Small intestine (tissue), 7 donors: ENCODE measurements around the gene TAF8. TPM values are rescaled to one million over a fixed set of nuclear protein-coding genes. Genes with fewer than 3 reads are reported as not detected.
A peak's percentile ranks its signal among the peaks of the same experiment; 100 is the strongest.

ENCODE experiments used
- DNase-seq, 2 donors: peaks; one replicate each; pipeline versions ENCODE4 v3.0.0 to v3.0.0-alpha.2; 2013
- FAIRE-seq: peaks from 2 replicates; lab custom pipeline; 2012; peaks lifted over from hg19 to GRCh38; lab: Jason Lieb, UNC
- H3K27ac ChIP-seq, 3 donors: one replicate each; pipeline ENCODE4 v1.5.1; 2013; ENCODE audit warnings: low read length in 2 of 3, mild to moderate bottlenecking in 2 of 3, control low read depth in 1 of 3, inconsistent platforms in 1 of 3, low read depth in 1 of 3, moderate library complexity in 1 of 3
- H3K27me3 ChIP-seq, 3 donors: one replicate each; pipeline ENCODE4 v1.6.1; 2013; ENCODE audit warnings: low read length in 3 of 3, inconsistent platforms in 1 of 3; ENCODE audit not compliant: control insufficient read depth in 3 of 3, insufficient read depth in 3 of 3
- H3K36me3 ChIP-seq, 3 donors: one replicate each; pipeline ENCODE4 v1.6.1; 2013; ENCODE audit warnings: low read length in 3 of 3, inconsistent platforms in 1 of 3, low read depth in 1 of 3, mild to moderate bottlenecking in 1 of 3, moderate library complexity in 1 of 3; ENCODE audit not compliant: control insufficient read depth in 3 of 3, insufficient read depth in 2 of 3
- H3K4me1 ChIP-seq, 3 donors: one replicate each; pipeline ENCODE4 v1.6.1; 2013; ENCODE audit warnings: low read length in 2 of 3, inconsistent platforms in 1 of 3, low read depth in 1 of 3, mild to moderate bottlenecking in 1 of 3, moderate library complexity in 1 of 3; ENCODE audit not compliant: control insufficient read depth in 3 of 3, insufficient read depth in 2 of 3
- H3K4me3 ChIP-seq, 3 donors: one replicate each; pipeline ENCODE4 v1.5.1; 2013; ENCODE audit warnings: low read length in 3 of 3, control low read depth in 1 of 3, inconsistent platforms in 1 of 3, low read depth in 1 of 3, mild to moderate bottlenecking in 1 of 3, moderate library complexity in 1 of 3
- H3K9me3 ChIP-seq, 2 donors: one replicate each; pipeline ENCODE4 v1.6.1; 2013; ENCODE audit warnings: low read depth in 1 of 2, low read length in 1 of 2; ENCODE audit not compliant: control insufficient read depth in 2 of 2, insufficient read depth in 1 of 2
- WGBS, 3 donors: extraction: QIAGEN DNeasy Blood & Tissue Kit; methylation state at CpG; one replicate each; pipeline ENCODE4 v1.1.7; 2013; 5-methylcytosine and 5-hydroxymethylcytosine counted together
- polyA plus RNA-seq, 4 donors: library from polyadenylated mRNA; stranded (reverse) in 3 of 4; unstranded in 1 of 4; fragments of 200-250 nt in 3 of 4; fragments of 120-200 nt in 1 of 4; gene quantifications; one replicate each; pipeline versions ENCODE4 v1.2.1 to v1.2.3, GENCODE V29; 2013
- donor health status: healthy with polysubstance abuse.
- donor health status: control.
- donor health status: control.
- donor health status: Bipolar disorder and iron deficiency.
- donor health status: healthy.

Gene TAF8
- polyA plus RNA-seq, 4 donors: 6.7 to 33.6 (median 10.8) TPM

DNA sequence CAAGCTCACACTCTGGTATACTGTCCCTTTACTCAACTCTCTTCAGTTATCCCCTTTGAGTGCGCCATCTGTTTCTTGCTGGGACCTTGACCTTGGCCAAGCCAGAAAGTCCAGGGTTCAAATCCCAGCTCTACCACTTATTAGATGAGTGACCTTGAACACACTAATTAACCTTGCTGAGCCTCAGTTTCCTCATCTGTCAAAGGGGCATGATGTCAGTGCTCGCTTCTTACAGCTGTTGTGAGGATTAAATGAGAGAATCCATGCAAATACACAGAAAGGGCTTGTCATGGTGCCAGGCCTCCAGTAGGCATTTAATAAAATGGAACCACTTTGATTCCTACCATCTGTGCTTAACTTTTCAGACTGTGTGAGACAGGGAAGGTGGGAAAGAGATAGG is 57.7 kb downstream of the TAF8 start:
- H3K27ac ChIP-seq: peak overlapping the region in 1 of 3 donors; percentile 63
- 94 to 98% (median 98%) methylated on average over 2 of the region's 2 CpGs for WGBS, 3 donors
- no peak overlapping the region for H3K4me3 ChIP-seq
- H3K4me1 ChIP-seq: peaks cover 0 to 66% (median under 1%) of the 10 kb centered on the region in 3 donors
- DNase-seq: no peak
- peaks cover 0 to 73% (median 9%) of the 10 kb centered on the region in 3 donors for H3K36me3 ChIP-seq
- no peak for FAIRE-seq
- H3K27me3 ChIP-seq: no peaks in the 10 kb centered on the region
- no peaks in the 10 kb centered on the region for H3K9me3 ChIP-seq

DNA sequence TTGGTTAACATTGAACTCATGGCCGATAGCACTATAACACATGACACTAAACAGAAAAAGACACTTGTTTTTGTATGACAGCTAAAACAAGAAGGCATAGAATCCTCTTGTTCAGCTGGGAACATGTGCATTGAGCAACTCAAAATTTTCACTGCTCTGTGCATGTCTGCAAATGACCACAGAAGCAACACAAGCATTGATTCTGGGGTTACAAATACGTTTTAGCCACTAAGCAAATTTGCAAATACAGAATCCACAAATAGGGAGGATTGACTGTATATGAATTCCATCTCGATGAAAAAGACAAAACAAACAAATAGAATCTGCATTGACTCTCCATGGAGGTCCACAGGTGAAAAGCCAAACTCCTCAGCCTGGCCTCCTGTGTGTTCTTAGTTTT is 60.4 kb downstream of the TAF8 start:
- Histone ChIP-seq H3K4me3 (no peak overlapping the region), H3K9me3 (no peaks in the 10 kb centered on the region), H3K4me1 (peaks cover 0 to 61% (median 3%) of the 10 kb centered on the region in 3 donors), H3K36me3 (peaks cover 0 to 51% (median 4%) of the 10 kb centered on the region in 3 donors), H3K27ac (no peak overlapping the region), H3K27me3 (no peaks in the 10 kb centered on the region)
- DNase-seq: no peak
- 70 to 83% (median 78%) methylated on average over 3 of the region's 3 CpGs for WGBS, 3 donors
- no peak for FAIRE-seq

DNA sequence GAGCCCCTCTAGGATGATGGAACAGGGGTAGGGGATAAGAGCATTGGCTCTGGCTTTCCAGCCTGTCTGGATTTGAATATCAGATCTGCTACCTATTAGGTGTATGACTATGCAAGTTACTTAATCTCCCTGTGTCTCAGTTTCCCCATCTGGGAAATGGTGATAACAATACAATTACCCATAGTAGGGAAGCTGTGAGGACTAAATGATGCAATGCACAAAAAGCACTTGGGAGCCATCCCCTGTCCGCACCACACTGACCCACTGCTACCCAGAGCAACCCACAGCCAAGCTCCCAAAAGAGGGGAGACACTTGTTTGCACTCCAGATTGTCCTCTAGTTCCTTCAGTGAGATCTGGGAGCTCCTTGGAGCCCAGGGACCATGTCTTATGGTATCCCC is 62.0 kb downstream of the TAF8 start:
- Histone ChIP-seq H3K27ac (peak overlapping the region in 1 of 3 donors; percentile 88), H3K27me3 (no peaks in the 10 kb centered on the region), H3K9me3 (no peaks in the 10 kb centered on the region), H3K4me1 (peaks cover 0 to 61% (median 9%) of the 10 kb centered on the region in 3 donors), H3K4me3 (no peak overlapping the region), H3K36me3 (peaks cover 0 to 52% (median 0%) of the 10 kb centered on the region in 3 donors)
- FAIRE-seq (no peak), DNase-seq (no peak)
- WGBS, 3 donors: 94 to 100% (median 100%) methylated on average over 1 of the region's 1 CpG

- Histone ChIP-seq H3K27me3 (no peaks in the 10 kb centered on the region), H3K36me3 (peaks cover 0 to 41% (median 0%) of the 10 kb centered on the region in 3 donors), H3K4me3 (no peak overlapping the region), H3K9me3 (no peaks in the 10 kb centered on the region), H3K27ac (peak overlapping the region; percentile 88 to 95 (median 90)), H3K4me1 (peaks cover 0 to 68% (median 9%) of the 10 kb centered on the region in 3 donors)
- no peak for FAIRE-seq
- WGBS, 3 donors: 16 to 55% (median 31%) methylated on average over 5 of the region's 5 CpGs
- DNase-seq: peak; percentile 90 to 95
These were observed 63.8 kb downstream of the TAF8 start for GRCh38 chr6:42113936-42114636.

DNA sequence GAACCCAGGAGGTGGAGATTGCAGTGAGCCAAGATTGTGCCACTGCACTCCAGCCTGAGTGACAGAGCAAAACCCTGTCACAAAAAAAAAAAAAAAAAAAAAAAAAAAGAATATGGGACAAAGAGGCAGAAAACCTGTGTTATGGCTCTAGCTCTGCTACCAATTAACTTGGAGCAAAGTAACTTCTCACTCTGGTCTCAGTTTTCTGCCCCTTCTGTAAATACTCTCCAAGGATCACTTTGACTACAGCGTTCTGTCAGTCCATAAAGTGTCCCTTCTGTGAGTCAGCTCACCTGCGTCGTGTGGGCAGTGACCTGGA is 67.5 kb downstream of the TAF8 start:
- H3K4me1 ChIP-seq: peaks cover 0 to 81% (median 16%) of the 10 kb centered on the region in 3 donors
- FAIRE-seq (no peak), DNase-seq (no peak)
- H3K27ac ChIP-seq: peak overlapping the region; percentile 93 to 99 (median 98)
- H3K9me3 ChIP-seq: no peaks in the 10 kb centered on the region
- 17 to 57% (median 25%) methylated on average over 3 of the region's 3 CpGs for WGBS, 3 donors
- H3K27me3 ChIP-seq: no peaks in the 10 kb centered on the region
- peaks cover 0 to 53% (median 0%) of the 10 kb centered on the region in 3 donors for H3K36me3 ChIP-seq
- H3K4me3 ChIP-seq: no peak overlapping the region

DNA sequence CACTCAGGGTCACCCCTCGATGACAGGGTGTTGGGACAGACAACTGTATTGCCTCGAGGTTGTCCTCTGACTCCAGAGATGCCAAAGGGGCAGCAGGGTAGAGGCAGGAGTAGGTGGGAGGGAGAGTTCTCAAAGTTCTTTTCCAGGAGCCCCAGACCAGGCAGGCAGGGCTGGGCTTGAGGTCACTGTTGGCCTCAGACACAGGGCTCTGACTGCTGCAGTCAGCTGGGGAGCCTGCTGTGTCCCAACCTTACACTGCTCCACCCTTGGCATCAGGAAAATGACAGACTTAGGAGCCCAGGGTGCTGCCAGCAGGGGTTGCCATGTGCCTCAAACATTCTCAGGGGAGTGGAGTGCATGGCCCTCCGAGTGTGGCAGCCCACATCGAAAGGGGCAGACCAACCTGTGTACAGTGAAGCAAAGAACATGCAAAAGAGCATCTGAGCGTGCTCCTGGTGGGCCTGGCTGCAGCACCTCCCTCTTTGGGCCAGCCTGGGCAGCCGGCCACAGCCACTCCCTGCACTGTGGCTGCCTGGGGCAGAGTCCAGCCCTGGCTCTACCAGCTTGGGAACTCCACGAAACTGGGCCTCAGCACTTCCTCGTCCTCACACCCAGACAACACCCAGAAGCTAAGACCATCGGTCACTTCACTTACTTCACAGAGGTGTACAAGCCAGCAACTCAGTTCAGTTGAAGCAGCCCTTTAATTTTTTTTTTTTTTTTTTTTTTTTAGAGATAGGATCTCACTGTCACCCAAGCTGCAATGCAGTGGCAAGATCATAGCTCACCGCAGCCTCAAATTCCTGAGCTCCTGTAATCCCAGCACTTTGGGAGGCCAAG is 68.1 kb downstream of the TAF8 start:
- H3K9me3 ChIP-seq: no peaks in the 10 kb centered on the region
- 7 to 46% (median 29%) methylated on average over 10 of the region's 10 CpGs for WGBS, 3 donors
- peak overlapping the region; percentile 93 to 99 (median 98) for H3K27ac ChIP-seq
- no peak overlapping the region for H3K4me3 ChIP-seq
- no peaks in the 10 kb centered on the region for H3K27me3 ChIP-seq
- no peak for FAIRE-seq
- peaks cover 0 to 78% (median 13%) of the 10 kb centered on the region in 3 donors for H3K4me1 ChIP-seq
- peaks cover 0 to 53% (median 0%) of the 10 kb centered on the region in 3 donors for H3K36me3 ChIP-seq
- peak; percentile 95 to 99 for DNase-seq

- DNase-seq (peak in 1 of 2 donors; percentile 69), FAIRE-seq (no peak)
- Histone ChIP-seq H3K36me3 (peaks cover 0 to 77% (median 3%) of the 10 kb centered on the region in 3 donors), H3K27me3 (no peaks in the 10 kb centered on the region), H3K27ac (peak overlapping the region; percentile 60 to 91 (median 62)), H3K9me3 (no peaks in the 10 kb centered on the region), H3K4me3 (no peak overlapping the region), H3K4me1 (peaks cover 0 to 61% (median 12%) of the 10 kb centered on the region in 3 donors)
- WGBS, 3 donors: 62 to 73% (median 70%) methylated on average over 8 of the region's 8 CpGs
These were observed 70.9 kb downstream of the TAF8 start for GRCh38 chr6:42120895-42121865.
